ENCODE data around the gene ACAT1.

DNA sequence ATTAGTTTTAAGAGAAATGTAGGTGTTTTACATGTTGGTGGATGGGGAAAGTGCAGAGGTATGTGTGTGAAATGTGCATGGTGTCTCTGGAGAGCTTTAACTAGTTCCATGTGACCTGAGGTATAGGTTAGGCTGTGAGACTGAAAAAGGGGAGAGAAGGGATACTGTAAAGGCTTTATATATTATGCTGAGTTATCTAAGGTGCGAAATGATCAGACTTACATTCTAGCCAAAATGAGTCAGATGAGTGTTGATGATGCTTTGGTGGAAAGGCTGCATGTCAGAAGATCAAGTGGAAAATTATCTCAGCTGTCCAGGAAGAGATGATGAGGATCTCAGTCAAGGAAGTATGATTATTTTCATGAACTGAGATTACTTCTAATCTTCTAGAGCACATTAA, 15.8 kb downstream of the ACAT1 start:
- TF ChIP-seq, protein P1, sequence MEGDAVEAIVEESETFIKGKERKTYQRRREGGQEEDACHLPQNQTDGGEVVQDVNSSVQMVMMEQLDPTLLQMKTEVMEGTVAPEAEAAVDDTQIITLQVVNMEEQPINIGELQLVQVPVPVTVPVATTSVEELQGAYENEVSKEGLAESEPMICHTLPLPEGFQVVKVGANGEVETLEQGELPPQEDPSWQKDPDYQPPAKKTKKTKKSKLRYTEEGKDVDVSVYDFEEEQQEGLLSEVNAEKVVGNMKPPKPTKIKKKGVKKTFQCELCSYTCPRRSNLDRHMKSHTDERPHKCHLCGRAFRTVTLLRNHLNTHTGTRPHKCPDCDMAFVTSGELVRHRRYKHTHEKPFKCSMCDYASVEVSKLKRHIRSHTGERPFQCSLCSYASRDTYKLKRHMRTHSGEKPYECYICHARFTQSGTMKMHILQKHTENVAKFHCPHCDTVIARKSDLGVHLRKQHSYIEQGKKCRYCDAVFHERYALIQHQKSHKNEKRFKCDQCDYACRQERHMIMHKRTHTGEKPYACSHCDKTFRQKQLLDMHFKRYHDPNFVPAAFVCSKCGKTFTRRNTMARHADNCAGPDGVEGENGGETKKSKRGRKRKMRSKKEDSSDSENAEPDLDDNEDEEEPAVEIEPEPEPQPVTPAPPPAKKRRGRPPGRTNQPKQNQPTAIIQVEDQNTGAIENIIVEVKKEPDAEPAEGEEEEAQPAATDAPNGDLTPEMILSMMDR (IDR thresholded peaks at IDR 0.05), result no peak
- TF ChIP-seq POLR2A (IDR thresholded peaks at IDR 0.05), result no peak
